T-helper 2 cell treated with Interferon-gamma antibody and Interleukin-4, amounts not matched to agents 5 μg/mL and 100 μg/mL, for 36 hours (primary cell): ENCODE data around the gene OR4D10.
"Not testable (repeated sequence)": the region's sequence is repeated elsewhere in the genome, so short reads cannot be mapped to it uniquely, and the experiment has no call there.

ENCODE experiments used
- DNase-seq: peaks from one replicate; pipeline ENCODE4 v3.0.0; 2021; ENCODE audit warnings: low spot score
- H3K27ac Mint-ChIP-seq: one replicate; pipeline ENCODE4 v1.8.0; 2021; ENCODE audit warnings: mild to moderate bottlenecking, mixed read lengths
- H3K27me3 Mint-ChIP-seq: one replicate; pipeline ENCODE4 v1.8.0; 2021; ENCODE audit warnings: low read depth, mixed read lengths
- H3K36me3 Mint-ChIP-seq: one replicate; pipeline ENCODE4 v1.8.0; 2021; ENCODE audit warnings: low read depth, mixed read lengths
- H3K4me1 Mint-ChIP-seq: one replicate; pipeline ENCODE4 v1.8.0; 2021; ENCODE audit warnings: low read depth, mixed read lengths
- H3K4me3 Mint-ChIP-seq: one replicate; pipeline ENCODE4 v1.8.0; 2022; ENCODE audit warnings: mild to moderate bottlenecking, moderate library complexity, mixed read lengths
- H3K9me3 Mint-ChIP-seq: one replicate; pipeline ENCODE4 v1.8.0; 2021; ENCODE audit warnings: mixed read lengths

OR4D10 gene

GRCh38 chr11:59479906-59480305 is 6.8 kb downstream of the OR4D10 start:
- Mint-ChIP-seq H3K4me1 (no peaks in the 10 kb centered on the region), H3K27ac (no peak overlapping the region), H3K9me3 (no peaks in the 10 kb centered on the region), H3K27me3 (peaks cover 4% of the 10 kb centered on the region), H3K4me3 (no peak overlapping the region), H3K36me3 (no peaks in the 10 kb centered on the region)
- DNase-seq, result no peak

- Mint-ChIP-seq H3K4me1 (no peaks in the 10 kb centered on the region), H3K9me3 (no peaks in the 10 kb centered on the region), H3K27me3 (peaks cover 4% of the 10 kb centered on the region), H3K36me3 (no peaks in the 10 kb centered on the region), H3K27ac (no peak overlapping the region), H3K4me3 (no peak overlapping the region)
- DNase-seq, result no peak
These were observed 7.2 kb downstream of the OR4D10 start for GRCh38 chr11:59480359-59480758.

DNA sequence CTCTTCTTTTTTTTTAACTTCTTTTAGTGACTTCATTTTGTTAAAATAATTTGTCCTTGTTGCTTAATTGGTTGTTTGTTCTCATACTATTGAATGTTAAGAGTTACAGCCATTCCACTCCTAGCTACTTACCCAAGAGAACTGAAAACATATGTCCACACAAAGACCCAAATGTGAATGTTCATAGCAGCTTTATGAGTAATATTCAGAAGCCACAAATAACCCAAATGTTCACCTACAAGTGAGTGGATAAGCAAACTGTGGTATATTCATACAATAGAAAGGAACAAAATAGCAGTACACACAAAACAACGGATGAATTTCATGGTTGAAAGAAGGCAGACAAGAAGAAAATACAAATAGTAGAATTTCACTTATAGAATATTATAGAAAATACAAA is 28.8 kb downstream of the OR4D10 start:
- H3K27ac Mint-ChIP-seq, result no peak overlapping the region
- H3K36me3 Mint-ChIP-seq, result no peaks in the 10 kb centered on the region
- H3K4me1 Mint-ChIP-seq, result no peaks in the 10 kb centered on the region
- H3K9me3 Mint-ChIP-seq, result no peaks in the 10 kb centered on the region
- no peak overlapping the region for H3K4me3 Mint-ChIP-seq
- H3K27me3 Mint-ChIP-seq, result peaks cover 11% of the 10 kb centered on the region
- no peak for DNase-seq

- Mint-ChIP-seq H3K4me1 (no peaks in the 10 kb centered on the region), H3K27me3 (peaks cover 6% of the 10 kb centered on the region), H3K27ac (no peak within 1 kb of the TSS), H3K36me3 (no peaks in the 10 kb centered on the region), H3K9me3 (no peaks in the 10 kb centered on the region), H3K4me3 (no peak within 1 kb of the TSS)
- no peak for DNase-seq
These were observed 30.2 kb downstream of the OR4D10 start, which contains the start of gene OR4D11 for GRCh38 chr11:59503276-59503675. Gene OR4D11, plus strand, starts transcription at chr11:59503576. Its CDS starts 0 bp downstream, at chr11:59503576.

- peak within 1 kb of the TSS; percentile 68 for H3K27ac Mint-ChIP-seq
- peaks cover 20% of the 10 kb centered on the region for H3K4me1 Mint-ChIP-seq
- DNase-seq, result peak; percentile 8
- no peaks in the 10 kb centered on the region for H3K36me3 Mint-ChIP-seq
- H3K4me3 Mint-ChIP-seq, result peak within 1 kb of the TSS; percentile 67
- H3K9me3 Mint-ChIP-seq, result peaks cover 4% of the 10 kb centered on the region
- H3K27me3 Mint-ChIP-seq, result peaks cover 4% of the 10 kb centered on the region
These were observed 38.0 kb downstream of the OR4D10 start, which contains the start of gene OR4D9 for GRCh38 chr11:59510941-59511589. Gene OR4D9, plus strand, starts transcription at chr11:59511539. Its CDS starts 3,374 bp downstream, at chr11:59514913.

GRCh38 chr11:59511675-59512074 is 38.6 kb downstream of the OR4D10 start:
- Mint-ChIP-seq H3K4me1 (peaks cover 20% of the 10 kb centered on the region), H3K27me3 (peaks cover 4% of the 10 kb centered on the region), H3K9me3 (peaks cover 4% of the 10 kb centered on the region), H3K4me3 (no peak overlapping the region), H3K27ac (no peak overlapping the region), H3K36me3 (no peaks in the 10 kb centered on the region)
- DNase-seq, result no peak

DNA sequence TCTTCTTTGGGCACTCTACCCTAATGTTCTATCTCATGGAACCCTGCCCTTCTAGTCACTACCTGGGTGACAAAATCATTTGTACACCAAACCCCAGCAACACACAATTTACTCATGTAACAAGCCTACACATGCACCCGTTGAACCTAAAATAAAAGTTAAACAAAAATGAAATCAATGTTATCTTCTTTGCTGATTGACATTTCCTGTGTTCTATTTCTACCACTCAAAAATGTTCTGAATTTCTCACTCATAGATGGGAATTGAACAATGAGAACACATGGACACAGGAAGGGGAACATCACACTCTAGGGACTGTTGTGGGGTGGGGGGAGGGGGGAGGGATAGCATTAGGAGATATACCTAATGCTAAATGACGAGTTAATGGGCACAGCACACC is 47.0 kb downstream of the OR4D10 start:
- not testable (repeated sequence) for H3K36me3 Mint-ChIP-seq, H3K9me3 Mint-ChIP-seq, H3K27ac Mint-ChIP-seq, H3K4me1 Mint-ChIP-seq, DNase-seq, H3K4me3 Mint-ChIP-seq
- peaks cover 23% of the 10 kb centered on the region for H3K27me3 Mint-ChIP-seq

DNA sequence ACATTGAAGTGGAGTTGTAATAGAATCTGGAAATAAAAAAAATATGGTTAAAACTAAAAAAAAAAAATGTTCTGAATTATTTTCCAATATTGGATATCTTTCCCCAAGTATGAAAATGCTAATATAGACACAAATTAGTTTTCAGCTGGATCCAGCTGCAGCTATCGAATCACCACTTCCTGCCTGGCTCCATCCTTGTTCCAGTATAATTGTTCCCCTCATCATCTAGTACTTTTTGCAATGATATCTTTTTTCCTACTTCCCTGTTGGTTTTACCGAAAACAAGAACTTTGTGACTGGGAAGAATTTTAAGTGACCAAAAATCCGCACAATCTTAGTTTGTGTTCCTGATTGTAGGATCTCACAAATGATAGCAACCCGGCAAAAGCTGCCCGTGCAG is 47.6 kb downstream of the OR4D10 start:
- no peaks in the 10 kb centered on the region for H3K9me3 Mint-ChIP-seq
- DNase-seq, result no peak
- no peak overlapping the region for H3K4me3 Mint-ChIP-seq
- H3K27me3 Mint-ChIP-seq, result peaks cover 21% of the 10 kb centered on the region
- no peaks in the 10 kb centered on the region for H3K36me3 Mint-ChIP-seq
- no peak overlapping the region for H3K27ac Mint-ChIP-seq
- peaks cover 2% of the 10 kb centered on the region for H3K4me1 Mint-ChIP-seq

DNA sequence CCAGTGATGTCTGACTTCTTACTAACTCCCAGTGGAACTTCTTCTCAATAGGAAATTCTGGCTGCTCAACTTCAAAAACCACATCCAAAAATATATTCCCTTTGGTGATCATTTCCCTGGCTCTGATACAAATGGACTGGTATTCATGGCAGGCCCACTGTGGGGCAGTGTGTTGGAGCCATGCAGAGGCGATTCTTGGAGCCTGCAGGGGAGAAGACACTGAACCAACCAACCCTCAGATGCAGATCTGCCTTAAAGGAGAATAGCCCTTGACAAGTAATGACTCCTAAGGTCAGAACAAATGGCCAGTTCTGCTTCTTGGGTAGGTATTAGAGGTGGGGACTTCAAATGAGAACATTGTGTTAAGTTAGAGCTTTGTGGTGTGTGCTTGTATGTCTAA is 50.4 kb downstream of the OR4D10 start:
- no peaks in the 10 kb centered on the region for H3K36me3 Mint-ChIP-seq
- no peak for DNase-seq
- H3K4me1 Mint-ChIP-seq, result peaks cover 2% of the 10 kb centered on the region
- H3K4me3 Mint-ChIP-seq, result no peak overlapping the region
- H3K9me3 Mint-ChIP-seq, result no peaks in the 10 kb centered on the region
- peaks cover 22% of the 10 kb centered on the region for H3K27me3 Mint-ChIP-seq
- no peak overlapping the region for H3K27ac Mint-ChIP-seq

DNA sequence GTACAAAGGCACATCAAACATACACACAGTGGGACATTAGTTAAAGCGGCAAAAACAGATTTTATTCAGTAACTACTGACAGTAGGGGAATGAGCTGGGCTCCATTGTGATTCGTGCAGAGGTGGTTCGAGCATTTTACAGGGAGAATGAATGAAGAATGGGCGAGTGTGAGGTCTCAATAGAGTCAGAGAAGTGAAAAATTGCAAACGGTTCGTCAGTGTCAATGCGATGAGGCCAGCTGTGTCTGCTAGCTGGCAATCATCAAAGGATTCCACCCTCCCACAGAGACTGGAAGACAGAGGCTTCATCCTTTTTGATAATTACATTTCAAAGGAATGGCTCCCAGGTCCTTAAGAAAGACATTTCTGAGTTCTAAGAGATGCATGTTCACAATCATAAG is 55.6 kb downstream of the OR4D10 start:
- H3K4me3 Mint-ChIP-seq, result no peak overlapping the region
- no peak for DNase-seq
- no peak overlapping the region for H3K27ac Mint-ChIP-seq
- no peaks in the 10 kb centered on the region for H3K4me1 Mint-ChIP-seq
- no peaks in the 10 kb centered on the region for H3K36me3 Mint-ChIP-seq
- H3K9me3 Mint-ChIP-seq, result no peaks in the 10 kb centered on the region
- H3K27me3 Mint-ChIP-seq, result peaks cover 9% of the 10 kb centered on the region
